Measurements from ENCODE around the gene MDH2.
"Not testable (repeated sequence)": the region's sequence is repeated elsewhere in the genome, so short reads cannot be mapped to it uniquely, and the experiment has no call there.

The MDH2 gene

DNA sequence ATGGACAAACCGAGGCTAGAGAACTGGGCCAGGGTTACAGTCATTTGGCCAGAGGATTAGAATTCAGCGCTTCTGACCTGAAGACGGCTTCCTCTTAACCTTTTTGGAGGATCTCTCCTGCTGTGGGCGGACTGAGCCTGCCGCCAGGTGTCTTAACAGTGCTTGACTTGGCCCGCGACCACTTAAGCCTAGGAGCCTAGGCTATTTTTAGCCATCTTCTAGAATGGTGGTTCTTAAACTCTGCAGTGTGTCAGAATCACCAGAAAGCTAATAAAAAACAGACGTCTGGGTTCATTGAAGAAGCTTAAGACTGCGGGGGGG lies 722 bp downstream of the MDH2 start:
- no peak for DNase-seq

- DNase-seq, result no peak
These were observed 1.4 kb downstream of the MDH2 start for GRCh38 chr7:76049295-76049694.

DNA sequence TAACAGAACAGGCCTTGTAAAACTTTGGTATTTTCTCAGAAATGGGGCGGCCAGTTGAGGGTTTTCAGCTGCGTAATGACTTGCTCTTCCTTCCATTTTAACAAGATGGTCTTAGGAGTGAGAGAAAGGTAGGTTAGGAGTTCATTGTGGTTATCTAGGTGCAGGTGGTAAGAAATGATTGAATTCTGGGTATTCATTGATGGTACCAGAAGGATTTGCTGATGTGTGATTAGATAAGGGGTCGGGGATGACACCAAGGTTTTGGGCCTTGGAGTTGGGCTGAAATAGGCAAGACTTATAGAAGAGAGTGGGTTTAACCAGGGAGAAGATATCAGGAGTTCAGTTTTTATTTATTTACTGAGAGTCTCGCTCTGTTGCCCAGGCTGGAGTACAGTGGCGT lies 2.6 kb downstream of the MDH2 start:
- no peak for DNase-seq

DNA sequence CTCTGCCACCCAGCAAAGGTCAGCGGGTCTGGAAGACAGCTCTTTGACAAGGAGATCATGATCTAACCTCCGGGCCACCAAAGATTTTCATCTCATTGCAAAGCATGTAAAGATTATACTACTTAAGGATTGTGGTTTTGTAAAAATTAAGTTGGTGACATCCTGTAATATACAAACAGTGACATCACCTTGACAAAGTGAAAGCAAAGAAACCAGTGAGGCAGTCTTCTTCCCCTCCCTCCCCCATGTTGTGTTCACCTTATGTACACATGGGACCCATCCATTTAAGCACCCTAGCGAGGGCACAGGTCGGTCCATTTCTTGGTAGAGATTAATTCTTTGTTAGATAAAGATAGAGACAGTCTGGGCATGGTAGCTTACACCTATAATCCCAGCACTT lies 3.9 kb downstream of the MDH2 start:
- DNase-seq, result no peak

DNA sequence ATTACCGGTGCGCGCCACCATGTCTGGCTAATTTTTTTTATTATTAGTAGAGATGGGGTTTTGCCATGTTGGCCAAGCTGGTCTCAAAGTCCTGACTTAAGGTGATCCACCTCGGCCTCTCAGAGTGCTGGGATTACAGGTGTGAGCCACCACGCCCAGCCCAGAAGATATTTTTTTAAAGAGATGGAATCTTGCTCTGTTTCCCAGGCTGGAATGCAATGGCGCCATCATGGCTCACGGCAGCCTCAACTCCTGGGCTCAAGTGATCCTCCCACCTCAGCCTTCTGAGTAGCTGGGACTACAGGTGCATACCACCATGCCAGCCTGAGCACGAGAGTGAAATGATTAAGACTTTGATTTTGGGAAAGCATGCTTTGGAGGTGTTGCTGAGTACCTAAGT lies 4.8 kb downstream of the MDH2 start:
- not testable (repeated sequence) for DNase-seq

GRCh38 chr7:76053461-76053860 lies 5.6 kb downstream of the MDH2 start:
- DNase-seq, result no peak

DNA sequence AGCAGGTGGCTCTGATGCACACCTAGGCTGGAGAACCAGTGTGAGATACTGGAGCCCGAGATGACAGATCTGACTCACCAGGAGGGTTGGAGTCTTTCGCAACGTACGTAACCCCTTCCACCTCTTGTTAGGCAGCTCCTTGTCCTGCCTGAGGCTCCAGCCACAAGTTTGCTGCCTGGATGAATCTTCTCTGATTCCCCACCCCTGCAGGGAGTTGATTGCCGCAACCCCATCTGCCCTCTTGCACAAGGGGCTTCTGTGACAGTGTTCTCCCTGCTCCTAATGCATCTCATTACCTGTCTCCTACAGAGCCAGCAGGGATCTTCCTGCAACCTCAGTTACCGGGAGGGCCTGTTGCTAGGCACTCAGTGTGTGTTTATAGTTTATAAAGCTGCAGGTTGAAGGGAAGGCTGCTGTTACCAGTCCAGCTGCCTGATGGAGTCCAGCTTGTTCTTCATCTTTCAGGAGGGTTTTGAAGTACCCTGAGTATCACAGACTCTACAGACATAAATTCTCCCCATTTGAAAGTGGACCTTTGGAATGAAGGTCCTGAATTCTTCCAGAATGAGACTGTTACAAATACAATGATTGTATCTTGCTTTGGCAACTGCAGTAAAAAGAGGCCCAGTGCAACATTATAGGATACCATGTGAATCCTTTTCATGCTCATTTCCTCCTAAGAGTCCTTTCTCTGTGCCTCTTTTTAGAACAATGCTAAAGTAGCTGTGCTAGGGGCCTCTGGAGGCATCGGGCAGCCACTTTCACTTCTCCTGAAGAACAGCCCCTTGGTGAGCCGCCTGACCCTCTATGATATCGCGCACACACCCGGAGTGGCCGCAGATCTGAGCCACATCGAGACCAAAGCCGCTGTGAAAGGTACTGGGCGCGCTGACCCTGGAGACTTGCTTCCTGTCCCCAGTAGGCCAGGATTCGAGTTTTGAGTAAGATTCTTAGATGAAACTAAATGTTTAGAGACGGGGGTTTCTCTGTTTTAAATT lies 6.5 kb downstream of the MDH2 start:
- DNase-seq, result peak; percentile 82

- no peak for DNase-seq
These were observed 8.3 kb downstream of the MDH2 start for GRCh38 chr7:76056241-76056640.

- no peak for DNase-seq
These were observed 9.4 kb downstream of the MDH2 start for GRCh38 chr7:76057103-76057812.

GRCh38 chr7:76057813-76058145 lies 9.9 kb downstream of the MDH2 start:
- no peak for DNase-seq

GRCh38 chr7:76058745-76059144 lies 10.8 kb downstream of the MDH2 start:
- DNase-seq, result not testable (repeated sequence)

- DNase-seq, result no peak
These were observed 12.9 kb downstream of the MDH2 start for GRCh38 chr7:76060842-76061241.

GRCh38 chr7:76062254-76062653 lies 14.3 kb downstream of the MDH2 start:
- no peak for DNase-seq

- DNase-seq, result no peak
These were observed 15.2 kb downstream of the MDH2 start for GRCh38 chr7:76063114-76063513.

- peak; percentile 59 for DNase-seq
These were observed 15.6 kb downstream of the MDH2 start for GRCh38 chr7:76063525-76063924.

GRCh38 chr7:76064208-76064970 lies 16.5 kb downstream of the MDH2 start:
- no peak for DNase-seq

GRCh38 chr7:76065016-76065612 lies 17.2 kb downstream of the MDH2 start:
- DNase-seq, result no peak

DNA sequence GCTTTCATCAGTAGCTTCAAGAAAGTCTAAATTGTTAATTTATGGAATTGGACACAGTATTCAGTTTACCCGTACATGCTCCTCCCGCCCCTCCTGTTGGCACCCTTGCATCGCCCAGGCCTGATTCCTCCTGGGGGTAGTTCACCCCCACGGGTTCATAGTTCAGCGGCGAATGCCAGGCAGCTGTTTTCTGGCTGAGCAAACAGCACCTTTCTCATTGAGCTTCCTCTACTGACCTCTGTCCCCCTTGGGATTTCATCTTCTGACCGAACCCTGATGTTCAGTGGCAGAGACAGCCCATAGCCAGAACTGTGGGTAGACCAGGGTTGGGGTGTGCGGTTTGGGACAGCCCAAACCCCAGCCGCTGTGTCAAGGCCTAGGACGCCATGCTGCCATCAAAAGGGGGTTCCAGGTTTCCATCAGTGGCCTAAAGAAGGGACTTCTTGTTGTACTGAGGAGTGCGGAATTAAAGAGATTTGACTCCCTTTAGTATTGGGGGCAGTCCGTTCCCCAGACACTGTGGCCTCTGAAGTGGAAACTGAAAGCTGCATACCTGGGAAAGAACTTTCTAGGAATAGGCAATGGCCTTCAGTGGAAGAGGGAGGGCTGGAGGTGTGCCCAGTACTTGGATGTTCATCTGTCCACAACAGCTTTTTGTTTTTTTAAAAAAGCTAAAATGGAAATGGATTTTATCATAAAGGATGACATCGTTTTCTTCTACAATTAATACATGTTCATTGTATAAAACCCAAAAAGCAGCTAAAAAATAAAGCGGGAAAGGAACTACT lies 19.0 kb downstream of the MDH2 start:
- DNase-seq, result no peak

GRCh38 chr7:76069238-76069638 lies 21.3 kb downstream of the MDH2 start:
- DNase-seq, result peak; percentile 40

DNA sequence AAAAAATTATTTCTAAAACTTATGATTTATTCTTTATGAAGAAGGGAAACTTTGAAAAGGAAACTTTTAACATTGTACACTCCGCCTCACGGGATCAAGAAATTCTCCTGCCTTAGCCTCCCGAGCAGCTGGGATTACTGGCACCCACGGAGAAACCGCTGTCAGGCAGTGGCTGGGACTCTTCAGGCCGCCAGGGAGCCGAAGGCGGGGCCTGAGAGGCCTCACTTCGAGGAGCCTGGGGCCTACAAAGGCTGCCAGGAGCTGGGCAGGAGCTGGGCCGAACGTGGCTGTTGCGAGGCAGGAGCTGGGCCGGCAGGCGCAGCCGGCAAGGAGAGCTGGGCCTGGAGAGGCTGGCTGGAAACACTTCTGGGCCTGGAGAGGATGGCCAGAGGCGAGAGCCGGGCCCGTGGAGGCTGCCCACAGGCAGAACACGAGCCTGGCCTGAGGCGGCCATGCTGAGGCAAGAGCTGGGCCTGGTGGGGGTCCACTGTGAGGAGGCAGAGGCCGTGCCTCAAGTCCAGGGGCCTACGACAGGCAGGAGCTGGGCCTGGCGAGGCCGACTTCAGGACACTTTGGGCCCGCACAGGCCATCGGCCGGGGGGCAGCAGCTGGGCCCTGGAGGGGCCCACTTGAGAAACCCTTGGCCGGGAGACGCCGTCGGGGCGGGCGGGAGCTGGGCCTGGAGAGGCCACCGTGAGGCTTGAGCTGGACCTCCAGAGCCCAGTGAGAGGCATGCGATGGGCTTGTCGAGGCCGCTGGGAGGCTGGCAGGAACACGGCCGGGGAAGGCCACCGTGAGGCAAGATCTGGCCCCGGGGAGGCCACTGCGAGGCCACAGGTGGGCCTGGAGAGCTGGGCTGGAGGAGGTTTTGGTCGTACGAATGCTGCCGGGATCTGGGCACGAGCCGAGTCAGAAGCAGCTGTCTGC lies 23.7 kb downstream of the MDH2 start:
- DNase-seq, result no peak
